GM21515 (cell line): Measurements from ENCODE around the gene PITPNM3.

ENCODE experiments used
- ATAC-seq: cut with Tn5 transposase; IDR thresholded peaks from one replicate; pipeline ENCODE4 v1.9.1; 2021; ENCODE audit not compliant: unreplicated experiment

PITPNM3 gene

GRCh38 chr17:6503641-6504195, 52.6 kb downstream of the PITPNM3 start:
- no peak for ATAC-seq

DNA sequence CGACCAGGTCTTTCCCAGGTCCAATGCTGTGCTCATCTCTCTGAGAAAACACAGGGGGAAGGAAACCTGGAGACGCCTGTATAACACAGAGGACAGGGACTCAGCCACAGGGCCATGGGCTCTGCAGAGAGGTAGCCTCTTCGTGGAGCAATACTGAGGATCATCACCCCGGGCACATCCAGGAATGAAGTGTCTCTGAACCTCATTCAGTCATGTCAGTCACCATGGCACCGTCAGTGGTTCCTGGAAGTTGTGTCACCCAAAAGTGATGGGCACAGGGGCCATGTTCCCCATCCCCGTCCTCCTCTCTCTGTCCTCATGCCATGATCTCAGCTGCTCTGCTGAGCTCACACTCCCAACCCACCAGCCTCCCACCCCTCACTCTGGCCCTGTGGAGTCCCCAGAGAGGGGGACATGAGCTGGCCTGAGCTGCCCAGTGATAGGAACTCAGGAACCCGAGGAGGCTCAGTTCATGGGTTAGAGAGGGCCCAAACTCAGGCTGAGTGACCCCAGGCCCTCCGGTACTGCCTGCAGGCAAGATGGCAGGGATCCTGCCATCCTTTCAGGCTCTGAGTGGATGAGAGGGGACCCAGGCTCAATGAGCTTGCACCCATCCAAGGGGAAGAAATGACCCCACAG, 53.4 kb downstream of the PITPNM3 start:
- ATAC-seq: no peak

DNA sequence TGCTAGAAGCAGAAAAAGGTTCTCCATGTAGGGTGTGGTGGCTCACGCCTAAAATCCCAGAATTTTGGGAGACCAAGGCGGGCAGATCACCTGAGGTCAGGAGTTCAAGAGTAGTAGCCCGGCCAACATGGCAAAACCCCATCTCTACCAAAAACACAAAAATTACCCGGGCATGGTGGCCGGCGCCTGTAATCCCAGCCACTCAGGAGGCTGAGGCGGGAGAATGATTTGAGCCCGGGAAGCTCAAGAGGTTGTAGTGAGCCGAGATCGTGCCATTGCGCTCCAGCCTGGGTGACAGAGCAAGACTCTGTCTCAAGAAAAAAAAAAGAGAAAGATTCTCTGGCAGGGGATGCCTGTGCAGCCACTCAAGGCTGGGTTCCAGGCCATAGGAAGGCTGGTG, 54.2 kb downstream of the PITPNM3 start:
- ATAC-seq: no peak

GRCh38 chr17:6501359-6501758, 55.0 kb downstream of the PITPNM3 start:
- no peak for ATAC-seq

GRCh38 chr17:6498901-6499540, 57.3 kb downstream of the PITPNM3 start:
- ATAC-seq: no peak

- no peak for ATAC-seq
These were observed 58.0 kb downstream of the PITPNM3 start for GRCh38 chr17:6498356-6498755.

- no peak for ATAC-seq
These were observed 58.7 kb downstream of the PITPNM3 start for GRCh38 chr17:6497496-6498221.

DNA sequence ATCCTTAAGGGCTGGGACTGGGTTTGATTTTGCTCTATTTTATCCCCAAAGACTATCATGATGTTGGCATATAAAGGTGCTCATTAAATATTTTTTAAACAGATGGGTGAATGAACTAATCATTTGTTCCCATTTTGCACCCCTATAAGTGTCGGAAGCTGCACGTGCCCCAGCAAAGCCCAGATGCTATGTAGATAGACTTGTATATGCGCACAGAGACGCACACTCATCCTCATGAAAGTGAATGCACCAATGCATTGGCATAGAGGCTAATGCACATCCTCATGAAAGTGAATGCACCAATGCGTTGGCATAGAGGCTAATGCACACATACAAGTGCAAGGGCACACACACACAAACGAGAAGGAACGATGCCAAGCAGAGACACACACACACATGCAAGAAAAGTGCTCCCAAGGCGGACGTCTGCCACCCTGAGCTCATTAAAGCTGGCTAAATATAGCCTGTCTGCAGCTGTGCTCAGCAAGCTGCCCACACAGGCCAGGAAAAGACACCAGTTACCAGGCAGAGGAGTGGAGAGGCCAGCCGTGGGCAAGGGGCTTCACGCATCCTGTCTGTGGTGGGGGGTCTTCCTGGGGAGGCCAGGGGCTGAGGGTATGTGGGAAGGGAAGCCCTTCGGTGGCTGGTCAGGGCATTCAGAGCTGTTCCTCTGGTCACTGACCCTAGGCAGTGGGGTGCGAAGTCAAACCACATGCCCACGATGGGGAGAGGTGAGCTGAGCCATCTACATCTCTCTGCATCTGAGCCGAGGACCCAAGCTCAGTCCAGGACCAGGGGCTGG, 59.5 kb downstream of the PITPNM3 start:
- ATAC-seq: no peak

DNA sequence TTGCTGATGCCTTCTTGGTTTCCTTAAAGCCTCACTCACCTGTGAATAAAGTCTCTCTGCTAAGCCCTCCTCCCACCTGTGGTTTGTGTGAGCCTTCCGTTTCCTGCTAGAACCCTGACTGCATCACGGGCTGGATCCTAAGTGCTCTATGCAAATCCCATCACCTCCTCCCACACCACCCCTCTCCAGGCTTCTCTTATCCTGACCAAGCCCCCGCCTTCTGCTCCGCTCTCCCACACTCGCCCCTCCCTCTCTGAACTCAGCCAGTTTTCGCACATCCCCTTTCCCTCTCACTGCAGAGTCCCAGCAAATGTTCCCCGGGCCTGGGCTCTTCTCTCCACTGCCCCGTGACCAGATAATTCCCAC, 60.3 kb downstream of the PITPNM3 start:
- no peak for ATAC-seq

- ATAC-seq: no peak
These were observed 60.8 kb downstream of the PITPNM3 start for GRCh38 chr17:6495450-6496115.

DNA sequence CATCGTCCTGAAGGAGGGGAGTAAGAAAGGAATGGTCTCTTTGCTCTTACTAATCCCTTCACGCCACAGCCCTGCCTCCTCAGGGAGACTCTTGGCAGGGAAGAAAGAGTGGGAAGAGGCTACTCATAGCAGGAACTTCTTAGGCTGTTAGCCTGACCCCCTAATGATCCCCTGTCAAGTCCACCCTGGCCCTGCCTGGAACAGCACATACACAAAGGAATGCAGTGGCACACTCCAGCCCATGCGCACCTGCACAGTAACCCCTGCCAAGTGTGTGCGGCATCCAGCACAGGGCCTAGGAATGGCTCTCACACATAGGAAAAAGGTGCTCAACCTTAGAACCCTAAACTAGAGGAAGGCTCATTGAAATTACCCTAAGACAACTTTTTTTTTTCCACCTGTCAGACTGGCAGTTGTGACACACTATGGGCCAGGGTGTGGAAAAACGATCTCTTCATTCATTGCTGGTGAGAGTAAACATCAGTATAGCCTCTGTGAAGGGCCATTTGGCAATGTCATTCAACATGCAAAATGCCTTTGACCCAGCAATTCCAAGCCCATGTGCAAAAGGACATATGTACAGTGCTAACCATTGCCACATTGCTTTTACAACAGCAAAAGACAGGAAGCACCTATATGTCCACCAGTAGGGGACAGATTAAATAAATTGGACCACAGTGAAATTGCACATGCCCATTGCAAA, 62.0 kb downstream of the PITPNM3 start:
- ATAC-seq: no peak

DNA sequence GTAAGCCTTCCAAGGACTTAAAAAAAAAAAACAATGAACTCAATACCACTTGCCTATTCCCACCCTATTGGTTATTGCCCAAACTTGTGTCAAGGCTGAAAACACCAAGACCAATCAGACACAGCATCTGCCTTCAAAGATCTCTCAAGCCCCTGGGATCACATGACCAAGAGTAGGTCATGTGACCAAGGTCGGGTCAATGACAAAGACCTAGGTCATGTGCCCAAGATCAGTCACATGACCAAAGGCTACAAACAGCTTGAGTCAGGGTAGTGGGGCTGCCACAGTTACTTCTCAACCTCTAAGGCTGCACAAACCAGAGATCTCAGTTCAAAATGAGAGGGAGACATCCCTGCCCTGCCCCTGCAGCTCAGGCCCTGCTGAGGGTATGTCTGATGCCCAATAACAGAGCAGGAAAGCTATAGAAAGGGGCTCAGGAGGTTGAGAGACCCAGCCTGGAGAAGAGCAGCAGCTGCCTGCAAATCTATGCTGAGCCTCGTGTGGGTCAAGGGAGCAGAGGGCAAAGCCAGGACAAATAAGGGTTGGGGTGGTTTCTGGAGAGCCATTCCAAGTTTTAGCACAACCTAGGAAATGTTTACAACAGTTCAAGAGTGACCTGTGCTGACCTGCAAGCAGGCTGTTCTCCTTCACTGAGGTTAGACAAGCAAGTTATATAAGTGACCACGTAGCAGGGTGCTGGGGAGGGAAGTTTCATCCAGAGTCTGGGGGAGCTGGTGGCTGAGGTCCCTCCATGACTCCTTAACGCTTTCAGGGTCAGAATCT, 63.3 kb downstream of the PITPNM3 start:
- no peak for ATAC-seq

- ATAC-seq: no peak
These were observed 65.2 kb downstream of the PITPNM3 start for GRCh38 chr17:6491071-6491700.

GRCh38 chr17:6489016-6489550, 67.3 kb downstream of the PITPNM3 start:
- ATAC-seq: no peak

GRCh38 chr17:6488008-6488539, 68.3 kb downstream of the PITPNM3 start:
- ATAC-seq: no peak

GRCh38 chr17:6487251-6488007, 68.9 kb downstream of the PITPNM3 start:
- ATAC-seq: no peak

DNA sequence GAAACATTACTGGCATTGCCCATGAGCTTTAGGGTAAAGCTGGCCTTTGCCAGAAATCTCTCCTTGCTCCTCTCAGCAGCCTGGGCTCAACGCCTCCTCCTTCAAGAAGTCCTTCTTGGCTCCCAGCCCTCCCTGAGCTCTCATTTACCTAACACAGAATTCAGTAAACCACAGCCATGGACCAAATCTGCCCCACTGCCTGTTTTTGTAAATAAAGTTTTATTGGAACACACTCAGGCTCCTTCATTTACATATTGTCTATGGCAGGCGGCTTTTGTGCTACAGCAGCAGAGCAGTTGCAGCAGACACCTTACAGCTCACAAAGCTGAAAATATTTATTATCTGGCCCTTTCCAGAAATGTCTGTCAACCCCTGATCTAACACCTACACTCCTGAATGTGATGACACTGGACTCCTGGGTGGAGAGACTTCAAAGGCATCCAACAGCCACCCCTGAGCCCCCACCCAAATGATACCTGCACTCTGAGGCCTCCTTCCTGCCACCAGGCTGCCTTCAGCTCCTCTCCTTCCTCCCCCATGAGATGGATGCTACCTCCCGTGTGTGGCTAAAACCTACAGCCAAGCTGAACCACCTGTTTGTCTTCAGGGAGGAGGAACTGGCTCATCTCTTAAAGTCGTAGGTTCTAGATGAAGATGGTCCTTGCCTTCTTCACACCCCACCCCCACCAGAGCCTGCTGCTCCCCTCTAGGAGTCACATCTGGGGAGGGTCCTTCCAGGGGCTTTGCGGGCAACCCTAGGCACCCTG, 70.5 kb downstream of the PITPNM3 start:
- ATAC-seq: no peak
